ENCODE data around the gene RAPGEF2.
"Not testable (repeated sequence)": the region's sequence is repeated elsewhere in the genome, so short reads cannot be mapped to it uniquely, and the experiment has no call there.

DNA sequence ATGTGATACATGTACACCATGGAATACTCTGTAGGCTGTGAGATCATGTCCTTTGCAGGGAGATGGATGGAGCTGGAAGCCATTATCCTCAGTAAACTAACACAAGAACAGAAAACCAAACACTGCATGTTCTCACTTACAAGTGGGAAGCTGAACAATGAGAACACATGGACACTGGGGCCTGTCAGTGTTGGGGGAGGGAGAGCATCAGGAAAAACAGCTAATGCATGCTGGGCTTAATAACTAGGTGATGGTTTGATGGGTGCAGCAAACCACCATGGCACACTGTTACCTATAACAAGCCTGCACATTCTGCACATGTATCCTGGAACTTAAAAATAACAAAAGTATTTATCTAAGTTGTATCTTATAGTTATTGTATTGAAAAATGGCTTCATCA lies 13.8 kb downstream of the RAPGEF2 start:
- not testable (repeated sequence) for TF ChIP-seq PPARA (CRISPR knock-in tag; IDR thresholded peaks at IDR 0.05; ENCODE audit: borderline replicate concordance); RARB (CRISPR knock-in tag; IDR thresholded peaks at IDR 0.05); ZC3H10 (CRISPR knock-in tag; IDR thresholded peaks at IDR 0.05); CSDC2 (CRISPR knock-in tag; IDR thresholded peaks at IDR 0.05)
- TF ChIP-seq, protein P1, sequence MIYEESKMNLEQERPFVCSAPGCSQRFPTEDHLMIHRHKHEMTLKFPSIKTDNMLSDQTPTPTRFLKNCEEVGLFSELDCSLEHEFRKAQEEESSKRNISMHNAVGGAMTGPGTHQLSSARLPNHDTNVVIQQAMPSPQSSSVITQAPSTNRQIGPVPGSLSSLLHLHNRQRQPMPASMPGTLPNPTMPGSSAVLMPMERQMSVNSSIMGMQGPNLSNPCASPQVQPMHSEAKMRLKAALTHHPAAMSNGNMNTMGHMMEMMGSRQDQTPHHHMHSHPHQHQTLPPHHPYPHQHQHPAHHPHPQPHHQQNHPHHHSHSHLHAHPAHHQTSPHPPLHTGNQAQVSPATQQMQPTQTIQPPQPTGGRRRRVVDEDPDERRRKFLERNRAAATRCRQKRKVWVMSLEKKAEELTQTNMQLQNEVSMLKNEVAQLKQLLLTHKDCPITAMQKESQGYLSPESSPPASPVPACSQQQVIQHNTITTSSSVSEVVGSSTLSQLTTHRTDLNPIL (CRISPR knock-in tag; IDR thresholded peaks at IDR 0.05; ENCODE audit: low read depth), result not testable (repeated sequence)
